ENCODE data around the gene FHIT.

FHIT gene

DNA sequence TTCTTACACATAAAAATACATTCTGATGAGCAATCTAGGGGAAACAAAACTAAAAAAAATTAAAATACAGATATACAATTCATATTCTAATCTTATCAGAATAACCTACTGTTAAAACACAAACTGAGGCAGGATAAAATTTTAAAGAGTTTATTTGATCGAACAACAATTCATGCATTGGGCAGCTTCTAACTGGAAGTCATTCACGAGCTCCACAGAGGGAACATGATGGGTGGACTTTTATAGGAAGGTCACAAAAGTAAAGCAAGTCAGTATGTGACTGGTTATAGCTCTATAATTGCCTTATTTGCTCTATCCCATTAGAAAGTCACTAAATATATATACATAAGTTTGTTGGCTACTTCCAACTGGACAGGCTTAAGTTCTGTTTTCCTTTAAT lies 1144.0 kb downstream of the FHIT start:
- H3K4me3 ChIP-seq (ENCODE audit: low read depth, low read length) = no peak overlapping the region
- no peak for DNase-seq (ENCODE audit: low read depth)
- TF ChIP-seq, protein P1, sequence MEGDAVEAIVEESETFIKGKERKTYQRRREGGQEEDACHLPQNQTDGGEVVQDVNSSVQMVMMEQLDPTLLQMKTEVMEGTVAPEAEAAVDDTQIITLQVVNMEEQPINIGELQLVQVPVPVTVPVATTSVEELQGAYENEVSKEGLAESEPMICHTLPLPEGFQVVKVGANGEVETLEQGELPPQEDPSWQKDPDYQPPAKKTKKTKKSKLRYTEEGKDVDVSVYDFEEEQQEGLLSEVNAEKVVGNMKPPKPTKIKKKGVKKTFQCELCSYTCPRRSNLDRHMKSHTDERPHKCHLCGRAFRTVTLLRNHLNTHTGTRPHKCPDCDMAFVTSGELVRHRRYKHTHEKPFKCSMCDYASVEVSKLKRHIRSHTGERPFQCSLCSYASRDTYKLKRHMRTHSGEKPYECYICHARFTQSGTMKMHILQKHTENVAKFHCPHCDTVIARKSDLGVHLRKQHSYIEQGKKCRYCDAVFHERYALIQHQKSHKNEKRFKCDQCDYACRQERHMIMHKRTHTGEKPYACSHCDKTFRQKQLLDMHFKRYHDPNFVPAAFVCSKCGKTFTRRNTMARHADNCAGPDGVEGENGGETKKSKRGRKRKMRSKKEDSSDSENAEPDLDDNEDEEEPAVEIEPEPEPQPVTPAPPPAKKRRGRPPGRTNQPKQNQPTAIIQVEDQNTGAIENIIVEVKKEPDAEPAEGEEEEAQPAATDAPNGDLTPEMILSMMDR (IDR thresholded peaks at IDR 0.05; ENCODE audit: low read depth, low read length, missing control alignments) = no peak

DNA sequence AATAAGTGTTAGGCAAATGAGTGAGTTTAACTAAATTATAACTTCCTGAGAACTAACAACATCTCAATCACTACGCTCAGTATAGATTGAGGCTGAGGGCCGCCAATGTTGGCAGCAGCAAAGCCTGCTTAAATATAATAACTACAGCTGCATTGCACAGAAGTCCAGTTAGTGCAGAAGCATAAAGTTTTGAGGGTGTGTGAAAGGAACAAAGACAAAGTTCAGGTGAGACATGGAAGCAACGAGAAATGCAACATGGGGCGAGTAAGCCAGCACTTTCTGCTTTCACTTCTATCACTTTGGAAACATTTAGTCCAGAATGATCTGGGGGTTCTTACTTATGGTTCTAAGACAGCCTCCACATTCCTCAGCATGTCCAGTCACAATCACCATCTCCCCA lies 1149.1 kb downstream of the FHIT start:
- DNase-seq (ENCODE audit: low read depth) = no peak
- TF ChIP-seq, protein P1 (IDR thresholded peaks at IDR 0.05; ENCODE audit: low read depth, low read length, missing control alignments) = no peak
- H3K4me3 ChIP-seq (ENCODE audit: low read depth, low read length) = no peak overlapping the region

DNA sequence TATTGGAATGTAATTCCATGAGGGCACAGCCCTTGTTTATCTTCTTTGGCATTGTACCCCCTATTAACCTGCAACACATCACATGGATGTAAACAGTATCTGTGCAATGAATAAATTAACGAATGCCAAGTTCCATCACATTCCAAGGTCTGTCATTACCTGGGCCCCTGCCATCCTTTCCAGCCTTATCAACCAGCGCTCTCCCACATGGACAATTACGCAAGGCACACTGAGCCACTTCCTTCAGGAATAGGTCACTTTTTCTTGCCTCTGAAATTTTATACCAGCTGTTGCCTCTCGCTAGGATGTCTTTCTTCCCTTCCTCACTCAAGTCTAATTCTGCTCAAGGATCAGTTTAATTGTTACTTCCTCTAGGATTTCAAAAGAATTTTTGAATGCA lies 1149.6 kb downstream of the FHIT start:
- no peak overlapping the region for H3K4me3 ChIP-seq (ENCODE audit: low read depth, low read length)
- TF ChIP-seq, protein P1 (IDR thresholded peaks at IDR 0.05; ENCODE audit: low read depth, low read length, missing control alignments) = no peak
- DNase-seq (ENCODE audit: low read depth) = no peak

DNA sequence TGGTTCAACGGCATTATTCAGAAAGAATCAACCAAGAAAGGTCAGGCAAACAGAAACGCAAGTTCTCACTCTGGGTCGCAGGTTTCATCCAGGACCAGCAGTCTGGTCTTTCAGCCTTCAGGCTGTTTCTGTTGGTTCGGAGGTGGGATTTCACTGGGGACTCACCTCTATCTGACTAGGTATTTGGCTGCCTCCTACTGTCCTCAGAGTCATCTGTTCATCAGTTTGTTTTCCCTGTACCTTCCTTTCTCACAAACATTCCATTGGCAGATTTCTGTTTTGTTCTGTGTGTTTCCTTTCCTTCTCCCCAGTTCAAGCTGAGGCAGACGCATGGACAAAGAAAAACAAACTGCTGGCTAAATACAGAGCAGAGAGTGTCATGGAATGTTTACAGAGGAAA lies 1154.8 kb downstream of the FHIT start:
- H3K4me3 ChIP-seq (ENCODE audit: low read depth, low read length) = no peak overlapping the region
- TF ChIP-seq, protein P1 (IDR thresholded peaks at IDR 0.05; ENCODE audit: low read depth, low read length, missing control alignments) = no peak
- DNase-seq (ENCODE audit: low read depth) = no peak

DNA sequence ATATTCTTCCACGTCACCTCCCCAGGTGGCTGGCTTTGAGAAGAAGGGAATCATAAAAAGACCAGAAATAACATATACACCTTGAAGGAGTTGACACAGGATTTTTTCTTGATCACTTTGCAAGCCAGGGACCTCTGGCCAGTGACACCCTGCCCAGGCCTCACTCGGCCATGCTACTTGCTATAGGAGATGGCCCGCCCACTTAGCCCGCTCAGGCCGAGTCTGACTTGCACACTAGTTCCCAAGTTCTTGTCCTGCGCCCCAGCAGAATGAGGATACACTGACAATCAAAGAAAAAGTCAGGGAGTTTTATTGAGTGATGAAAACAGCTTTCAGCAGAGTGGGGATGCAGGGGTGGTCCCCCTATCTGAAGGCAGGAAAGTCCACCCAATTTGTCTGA lies 1155.3 kb downstream of the FHIT start:
- TF ChIP-seq, protein P1 (IDR thresholded peaks at IDR 0.05; ENCODE audit: low read depth, low read length, missing control alignments) = no peak
- no peak overlapping the region for H3K4me3 ChIP-seq (ENCODE audit: low read depth, low read length)
- DNase-seq (ENCODE audit: low read depth) = no peak

DNA sequence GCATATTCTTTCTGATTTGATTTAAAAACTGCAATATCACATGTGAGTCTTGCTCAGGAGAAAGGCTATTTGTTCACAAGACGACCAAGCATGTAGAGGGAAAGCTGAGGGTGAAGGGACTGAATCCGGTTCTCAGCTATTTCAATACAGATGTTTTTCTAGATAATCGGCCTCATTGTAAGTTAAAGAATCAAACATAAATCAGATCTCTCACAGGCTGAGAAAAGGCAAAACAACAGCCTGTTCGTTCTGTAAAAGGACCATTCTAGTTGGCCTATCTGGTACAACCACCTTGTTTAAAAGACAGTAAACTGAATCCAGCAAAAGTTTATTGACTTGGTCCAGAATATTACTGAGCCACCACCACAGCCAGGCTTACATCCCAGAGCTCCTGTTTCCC lies 1155.7 kb downstream of the FHIT start:
- no peak for DNase-seq (ENCODE audit: low read depth)
- H3K4me3 ChIP-seq (ENCODE audit: low read depth, low read length) = no peak overlapping the region
- TF ChIP-seq, protein P1 (IDR thresholded peaks at IDR 0.05; ENCODE audit: low read depth, low read length, missing control alignments) = no peak

DNA sequence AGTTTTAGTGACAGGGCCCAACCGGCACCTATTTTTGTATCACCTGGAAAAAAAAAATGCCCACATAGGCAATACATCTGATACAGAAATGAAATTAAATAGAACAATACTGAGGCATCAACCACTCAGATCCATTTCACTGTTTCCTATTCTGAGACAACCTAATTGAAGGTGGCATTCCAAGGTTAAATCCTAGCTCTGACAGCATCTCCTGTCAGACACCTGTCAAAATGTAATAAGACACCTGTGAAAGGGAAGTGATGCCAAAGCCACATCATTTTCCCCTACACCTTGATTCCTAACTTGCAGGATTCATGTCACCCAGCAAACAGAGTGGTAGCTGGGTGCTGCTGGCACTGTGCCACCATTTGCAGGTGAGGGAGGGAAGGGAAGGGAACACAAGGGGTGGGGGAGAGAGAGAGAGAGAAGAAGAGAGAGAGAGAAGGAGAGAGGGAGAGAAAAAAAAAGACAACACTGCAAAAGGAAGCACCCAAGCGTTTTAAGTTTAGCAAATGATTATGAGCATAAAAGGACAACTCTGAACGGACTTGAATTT lies 1156.8 kb downstream of the FHIT start:
- DNase-seq (ENCODE audit: low read depth) = no peak

More for the DNA sequence above, 1156.8 kb downstream of the FHIT start:
- H3K4me3 ChIP-seq (ENCODE audit: low read depth, low read length) = no peak overlapping the region
- TF ChIP-seq, protein P1 (IDR thresholded peaks at IDR 0.05; ENCODE audit: low read depth, low read length, missing control alignments) = no peak
